Fibroblast of lung (primary cell): ENCODE results near the gene GPS1. TPM values are rescaled to one million over a fixed set of nuclear protein-coding genes. Genes with fewer than 3 reads are reported as not detected.

Experiments
- DNase-seq, 2 donors: peaks; one replicate each; pipeline versions ENCODE4 v3.0.0 to v3.0.0-alpha.2; 2010; ENCODE audit warnings: low read depth in 2 of 2
- H2AFZ ChIP-seq: 2 replicates; pipeline ENCODE4 v1.5.1; 2012; ENCODE audit warnings: low read length, control low read depth, inconsistent platforms
- H3K27ac ChIP-seq: 2 replicates; pipeline ENCODE4 v1.5.1; 2011; ENCODE audit warnings: low read length, control low read depth; ENCODE audit not compliant: insufficient read depth
- H3K27me3 ChIP-seq: 2 replicates; pipeline ENCODE4 v1.5.1; 2011; ENCODE audit warnings: mild to moderate bottlenecking, low read length; ENCODE audit not compliant: control insufficient read depth, insufficient read depth
- H3K36me3 ChIP-seq: 2 replicates; pipeline ENCODE4 v1.5.1; 2011; ENCODE audit warnings: low read length; ENCODE audit not compliant: control insufficient read depth, insufficient read depth
- H3K4me1 ChIP-seq: 2 replicates; pipeline ENCODE4 v1.5.1; 2011; ENCODE audit warnings: low read length; ENCODE audit not compliant: control insufficient read depth, insufficient read depth; ENCODE audit errors: extremely low read depth
- H3K4me2 ChIP-seq: 2 replicates; pipeline ENCODE4 v1.5.1; 2011; ENCODE audit warnings: low read length, control low read depth; ENCODE audit not compliant: insufficient read depth; ENCODE audit errors: extremely low read depth
- H3K4me3 ChIP-seq, 4 experiments: fragments of 200-600 bp in 1 of 4; sonication (generic) in 1 of 4; replicated peaks in 1 of 4; 2 replicates each; pipeline ENCODE4 v1.5.1; 2011 to 2016; ENCODE audit warnings: low read length in 4 of 4, low read depth in 3 of 4, mild to moderate bottlenecking in 3 of 4, control low read depth in 2 of 4, inconsistent platforms in 1 of 4, mixed read lengths in 1 of 4; ENCODE audit not compliant: insufficient read depth in 1 of 4; ENCODE audit errors: control extremely low read depth in 1 of 4
- H3K79me2 ChIP-seq: 2 replicates; pipeline ENCODE4 v1.5.1; 2012; ENCODE audit warnings: mild to moderate bottlenecking, low read length, inconsistent platforms; ENCODE audit not compliant: control insufficient read depth, insufficient read depth
- H3K9ac ChIP-seq: 2 replicates; pipeline ENCODE4 v1.5.1; 2011; ENCODE audit warnings: mild to moderate bottlenecking, low read length, control low read depth; ENCODE audit not compliant: insufficient read depth
- H3K9me3 ChIP-seq: 2 replicates; pipeline ENCODE4 v1.5.1; 2012; ENCODE audit warnings: low read depth, low read length; ENCODE audit not compliant: control insufficient read depth, insufficient read depth
- H4K20me1 ChIP-seq: 2 replicates; pipeline ENCODE4 v1.5.1; 2011; ENCODE audit warnings: low read length; ENCODE audit not compliant: control insufficient read depth, insufficient read depth; ENCODE audit errors: extremely low read depth
- EZH2 ChIP-seq: IDR thresholded peaks from 2 replicates; pipeline ENCODE4 v1.5.1; 2012; ENCODE audit warnings: low read length, control low read depth, mild to moderate bottlenecking; ENCODE audit errors: missing control alignments
- polyA plus RNA-seq, 2 donors: library from polyadenylated mRNA; depleted of rRNA in 1 of 2; stranded (reverse) in 1 of 2; unstranded in 1 of 2; fragments of >200 nt; gene quantifications; 2 replicates each; pipeline ENCODE4 v1.2.1, GENCODE V29; 2011 to 2012; ENCODE audit warnings: missing spikeins in 1 of 2
- total RNA-seq: library from RNA; depleted of rRNA; stranded (reverse); fragments of >200 nt; gene quantifications from 2 replicates; pipeline ENCODE4 v1.2.1, GENCODE V29; 2014
- TF ChIP-seq, protein P1 (sequence below), 2 donors: IDR thresholded peaks in 1 of 2; conservative IDR thresholded peaks in 1 of 2; 1 replicate in 1 of 2; 2 replicates in 1 of 2; pipeline ENCODE4 v1.5.1; 2011 to 2012; ENCODE audit warnings: low read length in 2 of 2, control low read depth in 1 of 2, inconsistent platforms in 1 of 2, low read depth in 1 of 2, mild to moderate bottlenecking in 1 of 2

Gene GPS1
- total and polyA plus RNA-seq, 2 donors (not counting 1 experiment from before 2014, with no cell fraction given): 53.3 to 76.6 TPM

DNA sequence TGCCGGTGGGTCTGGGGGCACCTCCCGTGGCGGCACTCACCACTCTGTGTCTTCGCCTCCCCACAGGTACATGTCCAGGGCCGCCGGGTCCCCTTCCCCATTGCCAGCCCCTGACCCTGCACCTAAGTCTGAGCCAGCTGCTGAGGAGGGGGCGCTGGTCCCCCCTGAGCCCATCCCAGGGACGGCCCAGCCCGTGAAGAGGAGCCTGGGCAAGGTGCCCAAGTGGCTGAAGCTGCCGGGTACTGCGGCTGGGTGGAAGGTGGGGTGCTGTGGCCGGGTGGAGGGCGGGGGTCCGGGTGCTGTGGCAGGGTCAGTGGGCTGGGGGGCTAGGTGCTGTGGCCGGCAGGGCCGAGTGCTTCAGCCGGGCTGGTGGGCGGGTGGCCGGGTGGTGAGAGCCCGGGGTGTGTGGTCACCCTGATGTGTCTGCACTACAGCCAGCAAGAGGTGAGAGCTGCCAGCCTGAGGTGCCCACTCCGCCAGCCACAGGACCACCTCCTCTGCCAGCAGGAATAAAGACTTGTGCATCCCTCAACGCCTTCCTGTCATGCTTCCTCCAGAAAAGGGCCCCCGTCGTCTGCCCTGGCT lies 34.7 kb upstream of the GPS1 start:
- peaks cover 5% of the 10 kb centered on the region for H3K79me2 ChIP-seq
- H2AFZ ChIP-seq: no peak overlapping the region
- no peaks in the 10 kb centered on the region for H3K27me3 ChIP-seq
- H3K4me3 ChIP-seq: no peak overlapping the region
- no peak overlapping the region for H3K27ac ChIP-seq
- no peaks in the 10 kb centered on the region for H4K20me1 ChIP-seq
- peaks cover 4% of the 10 kb centered on the region for H3K36me3 ChIP-seq
- TF ChIP-seq, protein P1, sequence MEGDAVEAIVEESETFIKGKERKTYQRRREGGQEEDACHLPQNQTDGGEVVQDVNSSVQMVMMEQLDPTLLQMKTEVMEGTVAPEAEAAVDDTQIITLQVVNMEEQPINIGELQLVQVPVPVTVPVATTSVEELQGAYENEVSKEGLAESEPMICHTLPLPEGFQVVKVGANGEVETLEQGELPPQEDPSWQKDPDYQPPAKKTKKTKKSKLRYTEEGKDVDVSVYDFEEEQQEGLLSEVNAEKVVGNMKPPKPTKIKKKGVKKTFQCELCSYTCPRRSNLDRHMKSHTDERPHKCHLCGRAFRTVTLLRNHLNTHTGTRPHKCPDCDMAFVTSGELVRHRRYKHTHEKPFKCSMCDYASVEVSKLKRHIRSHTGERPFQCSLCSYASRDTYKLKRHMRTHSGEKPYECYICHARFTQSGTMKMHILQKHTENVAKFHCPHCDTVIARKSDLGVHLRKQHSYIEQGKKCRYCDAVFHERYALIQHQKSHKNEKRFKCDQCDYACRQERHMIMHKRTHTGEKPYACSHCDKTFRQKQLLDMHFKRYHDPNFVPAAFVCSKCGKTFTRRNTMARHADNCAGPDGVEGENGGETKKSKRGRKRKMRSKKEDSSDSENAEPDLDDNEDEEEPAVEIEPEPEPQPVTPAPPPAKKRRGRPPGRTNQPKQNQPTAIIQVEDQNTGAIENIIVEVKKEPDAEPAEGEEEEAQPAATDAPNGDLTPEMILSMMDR (conservative IDR thresholded peaks at IDR 0.05 in 1 of 2, IDR thresholded peaks at IDR 0.05 in 1 of 2; ENCODE audit: low read depth in 1 of 2, low read length in 2 of 2): no peak
- no peak for TF ChIP-seq EZH2
- no peak overlapping the region for H3K9ac ChIP-seq
- no peak overlapping the region for H3K4me2 ChIP-seq
- DNase-seq: no peak
- peaks cover 7% of the 10 kb centered on the region for H3K4me1 ChIP-seq
- H3K9me3 ChIP-seq: no peaks in the 10 kb centered on the region

DNA sequence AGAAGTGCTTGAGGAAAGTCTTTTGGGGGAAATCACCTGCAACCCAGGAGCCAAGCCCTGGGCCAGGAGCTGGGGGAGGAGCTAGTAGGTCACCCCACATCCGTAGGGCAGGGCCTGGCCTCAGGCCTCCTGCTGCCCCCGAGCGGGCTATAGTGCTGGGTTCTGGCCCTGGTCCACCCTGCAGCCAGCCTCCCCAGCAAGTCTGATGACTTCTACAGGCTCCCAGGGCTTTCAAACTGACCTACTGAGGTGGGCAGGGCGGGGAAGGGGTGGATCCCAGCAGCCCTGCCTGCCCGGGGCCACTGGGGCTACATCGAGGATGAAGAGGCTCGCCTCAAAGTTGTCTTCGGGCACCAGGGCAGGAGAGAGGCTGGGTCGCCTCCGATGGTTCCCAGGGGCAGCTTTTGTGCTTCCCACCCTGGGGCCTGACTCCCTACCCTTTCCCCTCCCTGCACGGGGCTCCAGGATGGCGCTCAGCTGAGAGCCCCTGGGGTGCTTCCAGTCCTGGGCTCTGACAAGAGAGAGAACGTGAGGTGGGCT lies 34.0 kb upstream of the GPS1 start:
- no peaks in the 10 kb centered on the region for H3K9me3 ChIP-seq
- no peaks in the 10 kb centered on the region for H4K20me1 ChIP-seq
- H3K4me2 ChIP-seq: no peak overlapping the region
- H3K79me2 ChIP-seq: peaks cover 7% of the 10 kb centered on the region
- peaks cover 4% of the 10 kb centered on the region for H3K36me3 ChIP-seq
- H3K4me1 ChIP-seq: peaks cover 7% of the 10 kb centered on the region
- no peak overlapping the region for H3K9ac ChIP-seq
- H2AFZ ChIP-seq: no peak overlapping the region
- TF ChIP-seq, protein P1 (conservative IDR thresholded peaks at IDR 0.05 in 1 of 2, IDR thresholded peaks at IDR 0.05 in 1 of 2; ENCODE audit: low read depth in 1 of 2, low read length in 2 of 2): no peak
- no peak for TF ChIP-seq EZH2
- no peak for DNase-seq
- H3K4me3 ChIP-seq: no peak overlapping the region
- H3K27me3 ChIP-seq: no peaks in the 10 kb centered on the region
- no peak overlapping the region for H3K27ac ChIP-seq

DNA sequence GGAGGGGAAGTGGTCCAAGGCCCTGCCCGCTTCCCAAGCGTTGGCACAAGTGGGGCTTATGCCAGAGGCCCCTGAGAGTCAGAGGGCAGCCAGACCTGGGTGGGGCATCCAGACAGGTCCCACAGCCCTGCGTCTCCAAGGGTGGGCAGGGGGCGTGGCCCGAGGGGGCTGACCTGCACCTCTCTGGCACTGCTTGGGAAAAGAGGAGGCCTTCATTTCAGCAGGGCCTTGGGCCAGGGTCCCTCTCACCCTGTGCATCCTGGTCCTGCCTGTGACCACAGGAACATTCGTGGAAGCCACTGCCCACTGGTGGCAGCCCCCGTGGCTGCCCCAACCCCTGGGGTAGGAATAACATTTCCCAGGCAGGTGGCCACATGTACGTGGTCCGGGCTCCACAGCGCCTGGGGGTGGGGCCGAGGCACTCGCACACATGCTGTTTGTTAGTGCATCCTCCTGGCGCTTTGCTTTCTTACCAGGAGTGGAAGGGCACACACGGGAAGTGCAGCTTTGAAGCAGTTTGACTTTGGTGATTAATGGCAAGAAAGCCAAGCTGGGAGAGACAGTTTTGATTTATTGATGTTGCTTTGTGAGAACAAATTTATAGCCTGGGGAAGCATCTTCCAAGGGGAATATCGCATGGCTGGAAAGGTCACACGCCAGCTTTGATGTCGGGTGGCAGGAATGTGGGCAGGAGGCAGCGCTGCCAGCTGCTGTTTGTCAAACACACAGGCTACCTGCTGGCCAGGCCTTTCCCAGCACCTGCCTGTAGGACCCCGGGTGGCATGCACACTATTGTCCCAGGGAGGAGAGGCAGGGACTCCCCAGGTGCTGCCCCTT lies 33.3 kb upstream of the GPS1 start:
- H3K79me2 ChIP-seq: peaks cover 7% of the 10 kb centered on the region
- peaks cover 4% of the 10 kb centered on the region for H3K36me3 ChIP-seq
- H2AFZ ChIP-seq: no peak overlapping the region
- H3K9ac ChIP-seq: no peak overlapping the region
- H4K20me1 ChIP-seq: no peaks in the 10 kb centered on the region
- no peak overlapping the region for H3K27ac ChIP-seq
- DNase-seq: no peak
- H3K9me3 ChIP-seq: no peaks in the 10 kb centered on the region
- TF ChIP-seq EZH2: no peak
- TF ChIP-seq, protein P1 (conservative IDR thresholded peaks at IDR 0.05 in 1 of 2, IDR thresholded peaks at IDR 0.05 in 1 of 2; ENCODE audit: low read depth in 1 of 2, low read length in 2 of 2): no peak
- no peak overlapping the region for H3K4me2 ChIP-seq
- no peaks in the 10 kb centered on the region for H3K27me3 ChIP-seq
- H3K4me1 ChIP-seq: peaks cover 7% of the 10 kb centered on the region
- H3K4me3 ChIP-seq: no peak overlapping the region
